WI38 (cell line): ENCODE measurements around the gene DEGS2.
A peak's percentile ranks its signal among the peaks of the same experiment; 100 is the strongest.

ENCODE experiments used
- H3K4me3 ChIP-seq: 2 replicates; pipeline ENCODE4 v1.5.1; 2011; ENCODE audit warnings: low read depth, mild to moderate bottlenecking, control low read depth, low read length
- CTCF ChIP-seq: IDR thresholded peaks from 2 replicates; pipeline ENCODE4 v1.5.1; 2012; ENCODE audit warnings: low read depth, mild to moderate bottlenecking, control low read depth, low read length

Gene DEGS2

GRCh38 chr14:100114109-100114765 is 45.2 kb downstream of the DEGS2 start:
- no peak for TF ChIP-seq CTCF
- no peak overlapping the region for H3K4me3 ChIP-seq

- H3K4me3 ChIP-seq: no peak overlapping the region
- no peak for TF ChIP-seq CTCF
These were observed 47.3 kb downstream of the DEGS2 start for GRCh38 chr14:100111931-100112704.

GRCh38 chr14:100110816-100111215 is 48.6 kb downstream of the DEGS2 start:
- no peak for TF ChIP-seq CTCF
- no peak overlapping the region for H3K4me3 ChIP-seq

GRCh38 chr14:100109594-100109955 is 49.9 kb downstream of the DEGS2 start:
- no peak overlapping the region for H3K4me3 ChIP-seq
- TF ChIP-seq CTCF: no peak

- TF ChIP-seq CTCF: no peak
- H3K4me3 ChIP-seq: no peak overlapping the region
These were observed 50.4 kb downstream of the DEGS2 start for GRCh38 chr14:100108840-100109593.

GRCh38 chr14:100108042-100108825 is 51.2 kb downstream of the DEGS2 start:
- no peak overlapping the region for H3K4me3 ChIP-seq
- peak; percentile 87 for TF ChIP-seq CTCF
